ENCODE measurements around the gene NLGN1. TPM values are rescaled to one million over a fixed set of nuclear protein-coding genes. Genes with fewer than 3 reads are reported as not detected.

The NLGN1 gene
- total and polyA plus RNA-seq, 9 of the 15 experiments (the other 6 are each of a cell fraction or from before 2014, with no cell fraction given): under 0.01 to 0.01 TPM; not detected in 7

- Histone ChIP-seq H3K9me1 (ENCODE audit: control insufficient read depth, insufficient read depth, low read length) (no peaks in the 10 kb centered on the region), H4K20me1 (replicated peaks; ENCODE audit: control insufficient read depth, insufficient read depth, low read length) (no peaks in the 10 kb centered on the region), H3K4me3 (no peak overlapping the region), H2AFZ (ENCODE audit: low read depth, low read length) (no peak overlapping the region), H3K4me1 (replicated peaks in 1 of 2; ENCODE audit: control insufficient read depth in 2 of 2, insufficient read depth in 2 of 2, low read length in 2 of 2) (no peaks in the 10 kb centered on the region), H3K79me2 (ENCODE audit: control insufficient read depth, insufficient read depth, low read length) (no peaks in the 10 kb centered on the region), H3K27me3 (ENCODE audit: control insufficient read depth in 2 of 2, insufficient read depth in 2 of 2, low read length in 2 of 2) (no peaks in the 10 kb centered on the region), H3K27ac (ENCODE audit: extremely low read depth, low read depth, low read length) (no peak overlapping the region), H3K36me3 (ENCODE audit: control insufficient read depth, insufficient read depth, low read length) (no peaks in the 10 kb centered on the region), H3K9ac (ENCODE audit: insufficient read depth in 1 of 2, low read depth in 2 of 2, low read length in 2 of 2) (no peak overlapping the region), H3K4me2 (ENCODE audit: insufficient read depth, low read length) (no peak overlapping the region), H3K9me3 (replicated peaks; ENCODE audit: control insufficient read depth, insufficient read depth, low read depth, low read length) (no peaks in the 10 kb centered on the region; the same call in 1 of the 2 replicates)
- WGBS (ENCODE audit: insufficient coverage, low coverage, missing lambda C conversion rate): 0% methylated on average over 1 of the region's 1 CpG
- CTCF ChIA-PET (ENCODE audit: low intra/inter-chr PET ratio): no interaction called here
- no peak for ATAC-seq
- in situ Hi-C loops (cut with MboI) (no loop called here), intact Hi-C loops (cut with micrococcal nuclease) (no loop called here)
- no peak for DNase-seq (ENCODE audit: extremely low read depth in 1 of 4, low spot score in 3 of 4)
- POLR2A ChIA-PET: no interaction called here
- no peak for FAIRE-seq
- no TSS peak for BruUV-seq (replicated peaks)
- TF ChIP-seq ZBTB40 (IDR thresholded peaks at IDR 0.05) (no peak), ZBTB40 (CRISPR knock-in tag; IDR thresholded peaks at IDR 0.05) (no peak), DIDO1 (tag; IDR thresholded peaks at IDR 0.05; ENCODE audit: low read depth) (no peak), ZNF282 (CRISPR knock-in tag; IDR thresholded peaks at IDR 0.05) (no peak), SNIP1 (IDR thresholded peaks at IDR 0.05; ENCODE audit: low read depth) (no peak), IRF2 (CRISPR knock-in tag; IDR thresholded peaks at IDR 0.05) (no peak), SP2 (IDR thresholded peaks at IDR 0.05; ENCODE audit: extremely low read depth, low read depth, low read length, poor library complexity, severe bottlenecking) (no peak), RBM15 (IDR thresholded peaks at IDR 0.05; ENCODE audit: insufficient read depth, low read length) (no peak), TAF9B (IDR thresholded peaks at IDR 0.05; ENCODE audit: partially characterized antibody) (no peak), ELF4 (CRISPR knock-in tag; IDR thresholded peaks at IDR 0.05) (no peak)
- TF ChIP-seq, protein P1, sequence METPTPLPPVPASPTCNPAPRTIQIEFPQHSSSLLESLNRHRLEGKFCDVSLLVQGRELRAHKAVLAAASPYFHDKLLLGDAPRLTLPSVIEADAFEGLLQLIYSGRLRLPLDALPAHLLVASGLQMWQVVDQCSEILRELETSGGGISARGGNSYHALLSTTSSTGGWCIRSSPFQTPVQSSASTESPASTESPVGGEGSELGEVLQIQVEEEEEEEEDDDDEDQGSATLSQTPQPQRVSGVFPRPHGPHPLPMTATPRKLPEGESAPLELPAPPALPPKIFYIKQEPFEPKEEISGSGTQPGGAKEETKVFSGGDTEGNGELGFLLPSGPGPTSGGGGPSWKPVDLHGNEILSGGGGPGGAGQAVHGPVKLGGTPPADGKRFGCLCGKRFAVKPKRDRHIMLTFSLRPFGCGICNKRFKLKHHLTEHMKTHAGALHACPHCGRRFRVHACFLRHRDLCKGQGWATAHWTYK (CRISPR knock-in tag; IDR thresholded peaks at IDR 0.05): no peak
- TF ChIP-seq, protein P2, sequence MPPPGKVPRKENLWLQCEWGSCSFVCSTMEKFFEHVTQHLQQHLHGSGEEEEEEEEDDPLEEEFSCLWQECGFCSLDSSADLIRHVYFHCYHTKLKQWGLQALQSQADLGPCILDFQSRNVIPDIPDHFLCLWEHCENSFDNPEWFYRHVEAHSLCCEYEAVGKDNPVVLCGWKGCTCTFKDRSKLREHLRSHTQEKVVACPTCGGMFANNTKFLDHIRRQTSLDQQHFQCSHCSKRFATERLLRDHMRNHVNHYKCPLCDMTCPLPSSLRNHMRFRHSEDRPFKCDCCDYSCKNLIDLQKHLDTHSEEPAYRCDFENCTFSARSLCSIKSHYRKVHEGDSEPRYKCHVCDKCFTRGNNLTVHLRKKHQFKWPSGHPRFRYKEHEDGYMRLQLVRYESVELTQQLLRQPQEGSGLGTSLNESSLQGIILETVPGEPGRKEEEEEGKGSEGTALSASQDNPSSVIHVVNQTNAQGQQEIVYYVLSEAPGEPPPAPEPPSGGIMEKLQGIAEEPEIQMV (tag; conservative IDR thresholded peaks at IDR 0.05; ENCODE audit: low read depth): no peak
These were observed 850.2 kb downstream of the NLGN1 start for GRCh38 chr3:174247687-174248152.
